Naive thymus-derived CD8-positive, alpha-beta T cell (primary cell): Measurements from ENCODE around the gene GREB1. TPM values are rescaled to one million over a fixed set of nuclear protein-coding genes. Genes with fewer than 3 reads are reported as not detected.

Experiments
- ATAC-seq, 2 donors: fragments of 150-1000 bp; cut with Tn5 transposase in 1 of 2; sonication (Bioruptor Pico), chemical (Tn5 transposase) in 1 of 2; 1 replicate in 1 of 2; 2 replicates in 1 of 2; pipeline ENCODE4 v1.10.0; 2021; ENCODE audit warnings: mild to moderate bottlenecking in 2 of 2, moderate library complexity in 2 of 2
- POLR2A ChIA-PET: fragments of 350-600 bp; sonication (Branson Sonifier 250); formaldehyde crosslinking; loops from one replicate; lab custom pipeline; 2021; ENCODE audit warnings: antibody characterized with exemption; lab: Charles Lee
- DNase-seq, 10 donors: peaks; one replicate each; pipeline versions ENCODE4 v3.0.0 to v3.0.0-alpha.2; 2020 to 2022
- H3K27ac Mint-ChIP-seq, 10 donors: one replicate each; pipeline ENCODE4 v1.8.0; 2020 to 2022; ENCODE audit warnings: mild to moderate bottlenecking in 10 of 10, mixed read lengths in 10 of 10, moderate library complexity in 4 of 10, inconsistent platforms in 1 of 10
- H3K27me3 Mint-ChIP-seq, 5 donors: one replicate each; pipeline ENCODE4 v1.8.0; 2021 to 2022; ENCODE audit warnings: mixed read lengths in 5 of 5
- H3K36me3 Mint-ChIP-seq, 3 donors: one replicate each; pipeline ENCODE4 v1.8.0; 2020 to 2022; ENCODE audit warnings: mixed read lengths in 3 of 3, mild to moderate bottlenecking in 2 of 3, inconsistent platforms in 1 of 3
- H3K4me1 Mint-ChIP-seq, 4 donors: one replicate each; pipeline ENCODE4 v1.8.0; 2021 to 2022; ENCODE audit warnings: mixed read lengths in 4 of 4
- H3K4me3 Mint-ChIP-seq, 10 donors: one replicate each; pipeline ENCODE4 v1.8.0; 2020 to 2022; ENCODE audit warnings: mild to moderate bottlenecking in 10 of 10, mixed read lengths in 10 of 10, moderate library complexity in 6 of 10, inconsistent platforms in 1 of 10
- H3K9me3 Mint-ChIP-seq, 9 donors: one replicate each; pipeline ENCODE4 v1.8.0; 2020 to 2022; ENCODE audit warnings: mixed read lengths in 9 of 9, mild to moderate bottlenecking in 3 of 9, inconsistent platforms in 1 of 9, moderate library complexity in 1 of 9
- polyA plus RNA-seq, 3 donors: library from polyadenylated mRNA; unstranded; fragments of 300-500 nt; fragmentation: Illumina TruSeq; gene quantifications; one replicate each; pipeline ENCODE4 v1.2.3, GENCODE V29; 2021
- total RNA-seq, 8 experiments: library from RNA in 2 of 8; stranded (reverse) in 2 of 8; gene quantifications; one replicate each; pipeline ENCODE4 v1.2.3 and lab custom pipeline; 2021 to 2026

GREB1 gene
- total and polyA plus RNA-seq, 5 experiments from 2014 or later, result 0.05 to 1.1 (median 0.41) TPM

DNA sequence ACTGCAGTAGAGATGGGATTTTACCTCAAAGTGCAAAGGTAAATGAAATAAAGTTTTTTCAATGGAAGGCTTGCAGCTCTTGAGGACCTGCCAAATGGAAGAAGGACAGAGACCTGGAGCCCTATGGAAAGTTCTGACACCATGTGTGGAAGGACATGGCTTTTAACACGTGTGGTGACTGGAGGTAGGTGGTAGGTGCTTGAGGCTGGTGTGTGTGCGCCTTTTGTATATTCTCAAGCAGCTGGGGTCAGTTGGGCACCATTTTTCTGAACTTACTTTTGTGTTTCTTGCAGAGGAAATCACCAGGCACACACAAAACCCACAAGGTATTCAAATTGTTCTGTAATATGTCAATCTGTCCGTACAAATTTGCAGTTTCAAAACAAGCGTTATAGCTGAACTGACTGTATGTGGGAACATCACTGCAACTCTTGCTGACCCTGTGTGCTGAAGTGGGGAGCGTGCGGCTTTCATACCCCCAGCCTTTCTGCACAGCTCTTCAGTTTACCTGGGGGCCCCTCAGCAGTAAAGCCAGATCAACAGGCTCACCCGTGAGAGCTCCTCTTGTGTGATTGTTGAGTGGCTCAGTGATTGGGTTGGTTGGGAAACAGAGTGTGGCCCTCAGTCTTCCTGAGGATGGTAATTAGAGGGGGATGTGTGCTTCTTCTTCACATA lies 363 bp downstream of the GREB1 start:
- no peaks in the 10 kb centered on the region for H3K9me3 Mint-ChIP-seq
- POLR2A ChIA-PET, result no interaction called here
- no peaks in the 10 kb centered on the region for H3K36me3 Mint-ChIP-seq
- H3K4me3 Mint-ChIP-seq, result no peak overlapping the region
- peaks cover 5 to 44% (median 16%) of the 10 kb centered on the region in 5 donors for H3K27me3 Mint-ChIP-seq
- no peak for DNase-seq
- no peaks in the 10 kb centered on the region for H3K4me1 Mint-ChIP-seq
- ATAC-seq, result no peak
- H3K27ac Mint-ChIP-seq, result no peak overlapping the region

DNA sequence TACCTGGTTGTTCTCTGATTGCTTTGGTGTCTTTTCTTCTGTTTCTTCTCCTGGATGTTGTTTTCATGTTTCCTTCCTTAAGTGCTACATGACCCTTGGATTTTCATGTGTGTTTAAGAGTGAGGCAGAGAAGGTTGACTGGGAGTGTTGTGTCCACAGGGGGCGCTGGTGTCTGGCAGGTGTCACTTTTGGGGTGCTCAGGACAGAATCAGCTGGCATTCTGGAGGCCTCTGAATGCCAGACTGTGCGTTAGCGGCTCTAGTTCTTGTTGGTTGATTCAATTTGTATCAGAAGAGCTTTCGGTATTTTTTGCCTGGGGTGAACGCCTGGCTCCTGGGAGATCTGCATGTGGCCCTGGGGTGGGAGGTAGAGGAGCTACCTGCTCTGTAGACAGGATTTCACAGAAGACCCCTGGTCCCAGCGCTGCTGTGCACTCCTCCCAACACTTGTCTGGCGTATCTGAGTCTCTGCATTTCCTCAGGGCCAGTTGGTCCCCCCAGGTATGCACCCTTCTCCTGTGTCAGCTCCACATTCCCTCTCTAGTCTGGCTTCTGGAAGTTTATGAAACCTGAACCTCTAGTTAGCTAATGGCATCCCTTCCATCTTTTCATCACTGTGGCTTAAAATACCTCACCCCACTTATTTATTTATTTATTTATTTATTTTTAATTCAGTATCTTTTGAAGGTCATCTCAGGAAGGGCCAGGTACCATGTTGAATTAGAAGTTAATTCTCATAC lies 1.1 kb downstream of the GREB1 start:
- Mint-ChIP-seq H3K9me3 (no peaks in the 10 kb centered on the region), H3K4me1 (no peaks in the 10 kb centered on the region), H3K27ac (no peak overlapping the region), H3K4me3 (no peak overlapping the region), H3K27me3 (peaks cover 6 to 42% (median 16%) of the 10 kb centered on the region in 5 donors), H3K36me3 (no peaks in the 10 kb centered on the region)
- POLR2A ChIA-PET, result no interaction called here
- DNase-seq (no peak), ATAC-seq (no peak)

DNA sequence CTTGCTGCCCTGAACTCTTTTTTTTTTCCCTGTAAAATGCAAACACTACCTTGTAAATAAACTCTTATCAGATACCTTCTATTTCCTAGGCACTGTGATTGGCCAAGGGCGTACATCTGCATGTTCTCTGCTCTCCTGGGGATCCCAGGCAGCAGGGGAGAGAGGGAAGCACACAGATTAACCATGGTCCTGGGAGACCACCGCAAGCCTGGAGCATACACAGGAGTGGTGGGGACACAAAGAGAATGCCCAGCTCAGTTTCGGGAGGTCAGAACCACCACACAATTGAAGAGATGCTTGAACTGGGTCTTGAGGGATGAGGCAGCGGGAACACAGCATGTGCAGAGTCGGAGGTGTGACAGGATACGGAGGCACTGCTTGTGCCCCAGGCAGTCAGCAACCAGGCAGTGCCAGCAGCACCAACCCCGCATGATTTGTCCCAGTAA lies 2.1 kb downstream of the GREB1 start:
- H3K9me3 Mint-ChIP-seq, result no peaks in the 10 kb centered on the region
- H3K4me1 Mint-ChIP-seq, result no peaks in the 10 kb centered on the region
- POLR2A ChIA-PET, result no interaction called here
- H3K27me3 Mint-ChIP-seq, result peaks cover 12 to 49% (median 22%) of the 10 kb centered on the region in 5 donors
- H3K4me3 Mint-ChIP-seq, result no peak overlapping the region
- DNase-seq, result no peak
- H3K27ac Mint-ChIP-seq, result no peak overlapping the region
- no peaks in the 10 kb centered on the region for H3K36me3 Mint-ChIP-seq
- no peak for ATAC-seq

DNA sequence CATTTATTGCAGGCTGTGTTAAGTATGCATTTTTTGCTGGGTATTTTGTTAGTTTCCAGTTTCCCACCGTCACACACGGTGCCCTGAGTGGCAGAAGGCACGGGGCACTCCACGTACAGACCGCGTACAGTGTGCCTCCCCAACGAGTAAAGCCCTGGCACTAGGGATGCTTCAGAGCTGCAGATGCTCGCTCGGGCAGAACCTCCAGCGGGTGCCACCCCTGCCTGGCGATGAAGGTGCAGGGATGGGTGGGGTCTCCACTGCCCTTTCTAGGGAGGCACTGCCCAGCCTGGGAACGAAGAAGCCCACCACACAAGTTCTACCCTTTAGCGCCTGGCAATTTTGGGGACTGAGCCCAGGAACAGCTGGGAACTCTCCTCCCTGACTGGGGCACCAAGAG lies 4.1 kb downstream of the GREB1 start:
- peaks cover 18 to 54% (median 35%) of the 10 kb centered on the region in 5 donors for H3K27me3 Mint-ChIP-seq
- POLR2A ChIA-PET, result no interaction called here
- no peak overlapping the region for H3K27ac Mint-ChIP-seq
- no peak for ATAC-seq
- no peak overlapping the region for H3K4me3 Mint-ChIP-seq
- H3K36me3 Mint-ChIP-seq, result no peaks in the 10 kb centered on the region
- H3K9me3 Mint-ChIP-seq, result no peaks in the 10 kb centered on the region
- DNase-seq, result no peak
- no peaks in the 10 kb centered on the region for H3K4me1 Mint-ChIP-seq

DNA sequence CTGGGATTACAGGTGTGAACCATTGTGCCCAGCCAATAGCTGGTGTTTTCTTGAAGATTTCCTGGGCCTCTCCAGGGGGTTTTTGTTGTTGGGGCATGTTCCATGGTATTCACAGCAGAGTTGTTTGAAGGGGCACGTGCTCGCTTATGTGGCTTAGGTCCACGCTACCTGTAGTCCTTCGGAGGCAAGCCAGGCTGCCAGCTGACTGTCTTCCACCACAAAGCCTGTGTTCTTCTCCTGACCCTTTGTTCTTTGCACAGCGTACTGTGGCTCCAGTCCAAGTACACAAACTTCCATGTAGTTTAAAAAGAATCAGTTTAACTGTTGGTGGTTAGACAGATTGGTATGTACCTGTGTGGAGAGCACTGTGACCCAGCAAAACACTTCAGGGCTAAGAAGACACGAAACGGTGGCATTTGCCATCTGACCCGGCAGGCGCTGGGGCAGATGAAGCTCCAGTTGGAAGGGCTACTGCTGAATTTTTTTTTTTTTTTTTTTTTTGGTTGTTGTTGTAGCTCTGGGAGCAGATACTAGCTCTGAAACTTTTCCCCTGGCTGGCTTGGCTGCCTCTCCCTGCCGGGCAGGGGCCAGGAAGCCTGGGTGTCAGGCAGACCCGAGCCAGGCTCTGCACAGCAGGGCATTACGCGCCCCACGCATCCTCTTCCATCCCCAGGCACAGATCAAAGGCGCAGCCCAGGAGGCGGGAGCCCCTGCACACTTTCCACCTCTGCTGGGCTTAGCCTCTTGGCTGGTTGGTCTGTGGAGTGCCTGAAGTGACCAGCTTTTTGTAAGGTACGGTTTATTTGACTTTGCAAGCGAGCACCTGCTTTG lies 5.7 kb downstream of the GREB1 start:
- no peak for ATAC-seq
- H3K4me3 Mint-ChIP-seq, result no peak overlapping the region
- no peaks in the 10 kb centered on the region for H3K36me3 Mint-ChIP-seq

DNA sequence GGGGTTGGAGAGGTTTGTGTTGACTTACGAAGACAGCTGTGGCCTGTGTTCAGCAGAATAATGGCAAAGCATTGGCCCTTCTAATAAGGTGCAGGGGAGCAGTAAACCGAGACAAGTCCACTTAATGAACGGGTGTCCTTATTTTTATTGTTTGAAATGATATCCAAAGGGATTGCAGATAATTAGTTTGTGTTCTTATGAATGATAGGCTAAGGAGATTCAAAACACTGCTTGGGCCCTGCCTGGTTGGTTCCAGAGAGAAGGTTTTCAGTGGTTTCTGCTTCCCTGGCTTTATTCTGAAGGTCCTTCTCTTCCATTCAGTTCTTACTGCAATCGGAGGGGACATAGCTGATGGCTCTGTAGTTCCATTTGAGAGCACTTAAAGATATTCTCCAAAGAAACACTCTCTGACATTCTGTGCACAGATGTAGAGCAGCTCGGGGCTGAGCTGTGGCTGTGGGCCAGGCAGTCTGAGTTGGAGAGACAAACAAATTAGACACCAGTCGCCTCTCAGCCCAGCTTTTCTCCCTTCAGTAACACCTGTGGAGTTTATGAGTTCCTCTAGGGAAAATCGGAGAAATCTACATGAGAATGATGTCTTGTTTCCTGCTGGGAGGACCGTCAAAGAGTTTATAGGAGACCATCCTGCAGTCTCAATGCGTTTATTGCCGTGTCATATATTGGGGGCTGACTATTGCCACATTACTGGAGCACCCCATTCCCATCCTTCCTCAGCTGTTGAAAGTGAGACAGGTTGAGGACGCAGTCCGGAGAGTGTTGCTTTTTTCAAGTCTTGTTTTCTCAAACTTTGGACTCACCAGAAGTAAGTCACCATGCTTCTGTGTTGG lies 6.5 kb downstream of the GREB1 start:
- Mint-ChIP-seq H3K27me3 (peaks cover 20 to 47% (median 43%) of the 10 kb centered on the region in 5 donors), H3K4me3 (no peak overlapping the region)

More for the DNA sequence above, 5.7 kb downstream of the GREB1 start:
- Mint-ChIP-seq H3K4me1 (no peaks in the 10 kb centered on the region), H3K9me3 (no peaks in the 10 kb centered on the region), H3K27me3 (peaks cover 21 to 49% (median 36%) of the 10 kb centered on the region in 5 donors), H3K27ac (no peak overlapping the region)
- POLR2A ChIA-PET, result no interaction called here
- no peak for DNase-seq

DNA sequence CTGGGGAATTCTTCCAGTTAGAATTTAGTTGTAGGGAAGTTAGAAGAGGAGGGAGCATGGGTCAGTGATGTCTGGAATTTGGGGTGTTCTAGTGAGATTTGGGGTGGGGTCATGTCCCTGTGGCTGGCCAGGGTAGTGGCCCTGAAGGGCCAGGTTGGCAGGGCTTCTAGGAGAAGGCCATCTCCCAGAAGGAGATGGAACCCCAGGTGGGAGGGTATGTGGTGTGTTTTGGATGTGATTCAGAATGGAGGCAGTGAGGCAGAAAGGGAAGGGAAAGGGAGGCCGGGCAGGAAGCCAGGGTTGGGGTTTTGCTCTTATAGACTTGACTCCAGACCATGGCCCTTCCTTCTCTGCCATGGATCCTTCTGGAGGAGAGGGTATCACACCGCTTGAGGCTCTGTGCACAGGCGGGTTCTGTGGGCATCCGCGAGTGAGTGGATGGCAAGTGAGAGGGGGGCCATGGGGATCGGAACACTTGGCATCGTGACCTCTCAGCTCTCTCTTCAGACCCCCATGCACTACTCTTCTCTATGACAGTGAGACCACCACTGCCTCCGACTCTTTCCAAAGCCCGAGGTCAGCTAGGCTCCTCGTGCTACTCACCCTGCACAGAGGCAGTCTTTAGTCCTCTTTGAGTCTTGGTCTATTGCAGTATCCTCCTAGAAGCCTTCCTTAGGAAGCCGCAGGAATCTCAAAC lies 7.3 kb downstream of the GREB1 start:
- Mint-ChIP-seq H3K9me3 (no peaks in the 10 kb centered on the region), H3K27ac (peak overlapping the region in 1 of 10 donors; percentile 66), H3K4me3 (no peak overlapping the region), H3K4me1 (no peaks in the 10 kb centered on the region), H3K36me3 (no peaks in the 10 kb centered on the region), H3K27me3 (peaks cover 22 to 47% (median 38%) of the 10 kb centered on the region in 5 donors)
- ATAC-seq, result no peak
- POLR2A ChIA-PET, result no interaction called here
- DNase-seq, result no peak

More for the DNA sequence above, 6.5 kb downstream of the GREB1 start:
- no peaks in the 10 kb centered on the region for H3K36me3 Mint-ChIP-seq
- no peaks in the 10 kb centered on the region for H3K4me1 Mint-ChIP-seq
- DNase-seq (no peak), ATAC-seq (no peak)
- POLR2A ChIA-PET, result no interaction called here
- H3K9me3 Mint-ChIP-seq, result no peaks in the 10 kb centered on the region
- no peak overlapping the region for H3K27ac Mint-ChIP-seq

DNA sequence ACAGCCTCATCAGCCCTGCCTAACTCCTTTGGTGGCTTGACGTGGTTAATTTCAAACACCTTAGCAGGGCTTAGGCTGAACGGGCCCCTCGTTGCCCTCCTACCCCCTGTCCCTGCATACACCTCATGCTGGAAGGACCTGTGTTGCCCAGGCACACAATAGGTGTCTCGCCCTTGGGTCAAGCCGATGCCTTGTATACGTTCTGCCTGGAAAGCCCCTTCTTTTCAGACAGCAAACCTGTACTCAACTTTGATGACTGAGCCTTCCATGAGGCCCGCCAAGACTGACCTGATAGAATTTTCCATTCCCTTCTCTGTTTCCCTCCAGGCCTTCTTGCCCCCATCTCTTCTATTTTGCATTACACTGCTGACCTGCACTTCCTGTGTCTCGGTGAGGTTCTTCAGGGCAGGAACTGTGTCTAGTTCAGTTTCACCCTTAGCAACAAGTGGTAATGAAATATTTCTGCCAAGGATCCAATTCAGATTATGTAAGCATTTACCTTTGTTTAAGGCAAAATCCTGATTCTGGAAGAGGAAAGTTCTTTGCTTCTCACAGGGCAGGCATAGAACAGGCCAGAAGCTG lies 7.9 kb downstream of the GREB1 start:
- Mint-ChIP-seq H3K9me3 (no peaks in the 10 kb centered on the region), H3K4me3 (no peak overlapping the region), H3K36me3 (no peaks in the 10 kb centered on the region), H3K27me3 (peaks cover 22 to 47% (median 38%) of the 10 kb centered on the region in 5 donors), H3K4me1 (no peaks in the 10 kb centered on the region), H3K27ac (peak overlapping the region in 1 of 10 donors; percentile 66)
- ATAC-seq (no peak), DNase-seq (no peak)
- POLR2A ChIA-PET, result no interaction called here

DNA sequence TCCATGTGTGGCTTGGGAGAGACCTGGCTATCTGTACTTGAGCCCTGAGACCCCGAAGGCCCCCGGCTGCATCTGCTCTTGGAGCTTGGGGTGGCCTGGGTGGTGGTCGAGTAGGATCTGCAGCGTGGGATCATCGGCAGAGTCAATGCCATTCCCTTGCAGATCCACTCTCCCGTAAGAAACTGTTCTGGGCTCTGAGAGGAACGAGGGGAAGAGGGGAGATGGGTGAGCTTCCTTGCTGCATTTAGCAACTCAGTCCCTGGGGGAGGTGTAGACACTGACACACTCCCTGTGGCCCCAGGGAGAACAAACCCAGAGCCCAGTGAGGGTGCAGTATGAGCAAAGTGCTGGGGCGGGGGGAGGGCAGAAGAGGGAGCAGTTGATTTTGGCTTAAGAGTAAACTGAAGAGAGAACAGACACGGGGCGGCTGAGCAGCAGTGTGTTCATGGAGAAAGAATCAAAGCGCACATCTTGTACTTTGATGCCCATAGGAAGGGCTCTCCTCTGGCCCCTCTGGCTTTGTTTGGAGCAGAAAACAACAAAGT lies 8.5 kb downstream of the GREB1 start:
- H3K27me3 Mint-ChIP-seq, result peaks cover 22 to 47% (median 38%) of the 10 kb centered on the region in 5 donors
- POLR2A ChIA-PET, result no interaction called here

DNA sequence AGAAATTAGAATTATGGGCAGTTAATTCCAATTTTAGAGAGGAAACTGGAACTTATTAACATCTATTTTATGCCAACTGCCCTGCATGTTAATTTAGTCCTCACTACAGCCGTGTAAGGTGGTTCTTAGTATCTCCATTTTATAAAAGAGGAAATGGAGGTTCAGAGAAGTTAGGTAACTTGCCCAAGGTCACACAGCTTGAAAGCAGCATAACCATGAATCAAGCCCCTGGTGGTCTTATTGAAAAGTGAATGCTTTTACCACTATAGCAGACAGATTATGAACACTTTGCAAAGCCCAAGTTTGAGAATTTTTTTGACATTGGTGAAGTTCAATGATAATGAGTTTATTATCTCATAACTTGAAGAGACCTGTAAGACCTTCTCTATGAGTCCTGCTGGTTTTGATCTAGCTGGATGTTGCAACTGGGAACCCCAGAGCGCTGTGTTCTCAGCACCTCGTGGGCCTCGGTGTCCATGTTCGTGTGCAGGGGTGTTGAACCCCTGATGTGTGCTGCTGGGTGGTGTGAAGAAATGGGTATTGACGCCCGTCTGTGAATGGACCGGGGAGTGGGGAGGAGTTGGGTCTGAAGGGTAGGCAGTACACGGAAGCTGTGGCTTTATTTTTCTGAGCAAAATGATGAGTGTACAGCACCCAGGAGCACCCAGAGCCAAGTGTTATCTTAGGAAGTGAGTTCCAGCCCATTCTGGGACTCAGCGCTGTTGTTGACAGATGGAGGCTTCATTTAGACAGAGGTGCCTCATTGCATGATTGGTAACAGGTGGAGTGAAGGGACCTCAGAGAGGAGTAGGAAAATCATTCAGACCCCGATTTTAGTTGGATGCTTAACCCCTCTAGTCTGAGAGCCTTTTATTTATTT lies 9.7 kb downstream of the GREB1 start:
- Mint-ChIP-seq H3K4me1 (no peaks in the 10 kb centered on the region), H3K9me3 (no peaks in the 10 kb centered on the region), H3K4me3 (no peak overlapping the region), H3K36me3 (no peaks in the 10 kb centered on the region), H3K27me3 (peaks cover 29 to 55% (median 42%) of the 10 kb centered on the region in 5 donors), H3K27ac (no peak overlapping the region)
- ATAC-seq (no peak), DNase-seq (no peak)
- POLR2A ChIA-PET, result no interaction called here

More for the DNA sequence above, 8.5 kb downstream of the GREB1 start:
- ATAC-seq, result no peak
- DNase-seq, result no peak
- Mint-ChIP-seq H3K27ac (no peak overlapping the region), H3K9me3 (no peaks in the 10 kb centered on the region), H3K4me1 (no peaks in the 10 kb centered on the region), H3K4me3 (no peak overlapping the region), H3K36me3 (no peaks in the 10 kb centered on the region)
